ENCODE data around the gene MRRF. TPM values are rescaled to one million over a fixed set of nuclear protein-coding genes. Genes with fewer than 3 reads are reported as not detected.

MRRF gene
- total and polyA plus RNA-seq, 5 donors from 2014 or later = 13.9 to 24.9 (median 20.0) TPM

- peaks cover 0 to 4% (median 0%) of the 10 kb centered on the region in 7 donors for H3K9me3 Mint-ChIP-seq
- DNase-seq = no peak
- H3K27ac Mint-ChIP-seq = no peak overlapping the region
- Histone ChIP-seq H3K4me1 (ENCODE audit: control insufficient read depth, insufficient read depth, low read length, poor library complexity, severe bottlenecking) (peaks cover 4% of the 10 kb centered on the region), H3K27ac (ENCODE audit: insufficient read depth, low read length, poor library complexity, severe bottlenecking) (no peak overlapping the region), H3K27me3 (ENCODE audit: control insufficient read depth, insufficient read depth, low read length) (no peaks in the 10 kb centered on the region), H3K9me3 (ENCODE audit: control insufficient read depth in 2 of 2, low read length in 2 of 2) (no peaks in the 10 kb centered on the region), H3K4me3 (ENCODE audit: low read depth, low read length) (no peak overlapping the region), H3K36me3 (ENCODE audit: control insufficient read depth, insufficient read depth, low read length) (no peaks in the 10 kb centered on the region)
- H3K4me3 Mint-ChIP-seq = no peak overlapping the region
- H3K36me3 Mint-ChIP-seq = no peaks in the 10 kb centered on the region
- ATAC-seq (ENCODE audit: low read depth in 2 of 2) = no peak
- peaks cover 11% of the 10 kb centered on the region for H3K27me3 Mint-ChIP-seq
- peaks cover 0 to 10% (median 5%) of the 10 kb centered on the region in 4 donors for H3K4me1 Mint-ChIP-seq
Measured at GRCh38 chr9:122366074-122366660, 101.5 kb downstream of the MRRF start.

GRCh38 chr9:122367065-122367464, 102.4 kb downstream of the MRRF start:
- no peak overlapping the region for H3K4me3 Mint-ChIP-seq
- peaks cover 0 to 4% (median 0%) of the 10 kb centered on the region in 7 donors for H3K9me3 Mint-ChIP-seq
- no peaks in the 10 kb centered on the region for H3K9me3 ChIP-seq (ENCODE audit: control insufficient read depth in 2 of 2, low read length in 2 of 2)
- H3K4me1 Mint-ChIP-seq = peaks cover 0 to 13% (median 5%) of the 10 kb centered on the region in 4 donors
- no peak overlapping the region for H3K27ac ChIP-seq (ENCODE audit: insufficient read depth, low read length, poor library complexity, severe bottlenecking)
- no peak for ATAC-seq (ENCODE audit: low read depth in 2 of 2)
- no peaks in the 10 kb centered on the region for H3K36me3 Mint-ChIP-seq
- H3K36me3 ChIP-seq (ENCODE audit: control insufficient read depth, insufficient read depth, low read length) = no peaks in the 10 kb centered on the region
- H3K27me3 Mint-ChIP-seq = peaks cover 12% of the 10 kb centered on the region
- no peak for DNase-seq
- peaks cover 9% of the 10 kb centered on the region for H3K4me1 ChIP-seq (ENCODE audit: control insufficient read depth, insufficient read depth, low read length, poor library complexity, severe bottlenecking)
- no peaks in the 10 kb centered on the region for H3K27me3 ChIP-seq (ENCODE audit: control insufficient read depth, insufficient read depth, low read length)
- H3K27ac Mint-ChIP-seq = no peak overlapping the region
- H3K4me3 ChIP-seq (ENCODE audit: low read depth, low read length) = no peak overlapping the region

GRCh38 chr9:122367774-122368460, 103.2 kb downstream of the MRRF start:
- H3K36me3 ChIP-seq (ENCODE audit: control insufficient read depth, insufficient read depth, low read length) = no peaks in the 10 kb centered on the region
- DNase-seq = no peak
- peaks cover 0 to 4% (median 0%) of the 10 kb centered on the region in 7 donors for H3K9me3 Mint-ChIP-seq
- H3K27ac ChIP-seq (ENCODE audit: insufficient read depth, low read length, poor library complexity, severe bottlenecking) = no peak overlapping the region
- peaks cover 0 to 13% (median 5%) of the 10 kb centered on the region in 4 donors for H3K4me1 Mint-ChIP-seq
- H3K27me3 Mint-ChIP-seq = peaks cover 16% of the 10 kb centered on the region
- ATAC-seq (ENCODE audit: low read depth in 2 of 2) = no peak
- H3K27ac Mint-ChIP-seq = no peak overlapping the region
- no peak overlapping the region for H3K4me3 Mint-ChIP-seq
- H3K27me3 ChIP-seq (ENCODE audit: control insufficient read depth, insufficient read depth, low read length) = no peaks in the 10 kb centered on the region
- no peaks in the 10 kb centered on the region for H3K36me3 Mint-ChIP-seq
- no peak overlapping the region for H3K4me3 ChIP-seq (ENCODE audit: low read depth, low read length)
- H3K9me3 ChIP-seq (ENCODE audit: control insufficient read depth in 2 of 2, low read length in 2 of 2) = no peaks in the 10 kb centered on the region
- H3K4me1 ChIP-seq (ENCODE audit: control insufficient read depth, insufficient read depth, low read length, poor library complexity, severe bottlenecking) = peaks cover 9% of the 10 kb centered on the region

- peaks cover 0 to 13% (median 5%) of the 10 kb centered on the region in 4 donors for H3K4me1 Mint-ChIP-seq
- peaks cover 0 to 4% (median 0%) of the 10 kb centered on the region in 7 donors for H3K9me3 Mint-ChIP-seq
Measured at GRCh38 chr9:122368642-122369041, 104.0 kb downstream of the MRRF start.

GRCh38 chr9:122370303-122370702, 105.6 kb downstream of the MRRF start:
- no peaks in the 10 kb centered on the region for H3K9me3 ChIP-seq (ENCODE audit: control insufficient read depth in 2 of 2, low read length in 2 of 2)
- H3K36me3 ChIP-seq (ENCODE audit: control insufficient read depth, insufficient read depth, low read length) = no peaks in the 10 kb centered on the region
- H3K4me3 ChIP-seq (ENCODE audit: low read depth, low read length) = no peak overlapping the region
- H3K27me3 Mint-ChIP-seq = peaks cover 16% of the 10 kb centered on the region
- H3K4me3 Mint-ChIP-seq = peak overlapping the region in 2 of 4 donors; percentile 42 to 68
- no peaks in the 10 kb centered on the region for H3K36me3 Mint-ChIP-seq
- H3K4me1 Mint-ChIP-seq = peaks cover 0 to 13% (median 5%) of the 10 kb centered on the region in 4 donors
- DNase-seq (peak in 1 of 3 donors; percentile 15), ATAC-seq (ENCODE audit: low read depth in 2 of 2) (no peak)
- H3K27ac ChIP-seq (ENCODE audit: insufficient read depth, low read length, poor library complexity, severe bottlenecking) = no peak overlapping the region
- no peak overlapping the region for H3K27ac Mint-ChIP-seq
- H3K27me3 ChIP-seq (ENCODE audit: control insufficient read depth, insufficient read depth, low read length) = no peaks in the 10 kb centered on the region
- peaks cover 9% of the 10 kb centered on the region for H3K4me1 ChIP-seq (ENCODE audit: control insufficient read depth, insufficient read depth, low read length, poor library complexity, severe bottlenecking)
- peaks cover 0 to 4% (median 0%) of the 10 kb centered on the region in 7 donors for H3K9me3 Mint-ChIP-seq

More at GRCh38 chr9:122368642-122369041, 104.0 kb downstream of the MRRF start:
- Histone ChIP-seq H3K27me3 (ENCODE audit: control insufficient read depth, insufficient read depth, low read length) (no peaks in the 10 kb centered on the region), H3K36me3 (ENCODE audit: control insufficient read depth, insufficient read depth, low read length) (no peaks in the 10 kb centered on the region), H3K4me1 (ENCODE audit: control insufficient read depth, insufficient read depth, low read length, poor library complexity, severe bottlenecking) (peaks cover 9% of the 10 kb centered on the region), H3K27ac (ENCODE audit: insufficient read depth, low read length, poor library complexity, severe bottlenecking) (no peak overlapping the region), H3K9me3 (ENCODE audit: control insufficient read depth in 2 of 2, low read length in 2 of 2) (no peaks in the 10 kb centered on the region), H3K4me3 (ENCODE audit: low read depth, low read length) (no peak overlapping the region)
- DNase-seq (no peak), ATAC-seq (ENCODE audit: low read depth in 2 of 2) (no peak)
- no peaks in the 10 kb centered on the region for H3K36me3 Mint-ChIP-seq
- peaks cover 16% of the 10 kb centered on the region for H3K27me3 Mint-ChIP-seq
- no peak overlapping the region for H3K27ac Mint-ChIP-seq
- no peak overlapping the region for H3K4me3 Mint-ChIP-seq

- no peaks in the 10 kb centered on the region for H3K27me3 ChIP-seq (ENCODE audit: control insufficient read depth, insufficient read depth, low read length)
- H3K27me3 Mint-ChIP-seq = peaks cover 16% of the 10 kb centered on the region
- DNase-seq (peak in 1 of 3 donors; percentile 22), ATAC-seq (ENCODE audit: low read depth in 2 of 2) (peak; percentile 37 to 45)
- H3K27ac Mint-ChIP-seq = no peak within 1 kb of the TSS
- H3K4me1 Mint-ChIP-seq = peaks cover 0 to 13% (median 5%) of the 10 kb centered on the region in 4 donors
- peak within 1 kb of the TSS; percentile 42 to 76 (median 64) for H3K4me3 Mint-ChIP-seq
- H3K36me3 ChIP-seq (ENCODE audit: control insufficient read depth, insufficient read depth, low read length) = no peaks in the 10 kb centered on the region
- H3K27ac ChIP-seq (ENCODE audit: insufficient read depth, low read length, poor library complexity, severe bottlenecking) = no peak within 1 kb of the TSS
- H3K4me1 ChIP-seq (ENCODE audit: control insufficient read depth, insufficient read depth, low read length, poor library complexity, severe bottlenecking) = peaks cover 9% of the 10 kb centered on the region
- no peaks in the 10 kb centered on the region for H3K36me3 Mint-ChIP-seq
- no peak within 1 kb of the TSS for H3K4me3 ChIP-seq (ENCODE audit: low read depth, low read length)
- H3K9me3 Mint-ChIP-seq = peaks cover 0 to 4% (median 0%) of the 10 kb centered on the region in 7 donors
- H3K9me3 ChIP-seq (ENCODE audit: control insufficient read depth in 2 of 2, low read length in 2 of 2) = no peaks in the 10 kb centered on the region
Measured at GRCh38 chr9:122370869-122371755, 106.4 kb downstream of the MRRF start, which contains the start of gene PTGS1. Gene PTGS1 (plus strand): TSS chr9:122371024. CDS start chr9:122371085, 61 bp downstream.

GRCh38 chr9:122371846-122372245, 107.2 kb downstream of the MRRF start:
- H3K27me3 ChIP-seq (ENCODE audit: control insufficient read depth, insufficient read depth, low read length) = no peaks in the 10 kb centered on the region
- no peaks in the 10 kb centered on the region for H3K9me3 ChIP-seq (ENCODE audit: control insufficient read depth in 2 of 2, low read length in 2 of 2)
- peaks cover 0 to 4% (median 0%) of the 10 kb centered on the region in 7 donors for H3K9me3 Mint-ChIP-seq
- no peak overlapping the region for H3K4me3 Mint-ChIP-seq
- peaks cover 9% of the 10 kb centered on the region for H3K4me1 ChIP-seq (ENCODE audit: control insufficient read depth, insufficient read depth, low read length, poor library complexity, severe bottlenecking)
- no peak for DNase-seq
- no peak overlapping the region for H3K27ac Mint-ChIP-seq
- no peak overlapping the region for H3K27ac ChIP-seq (ENCODE audit: insufficient read depth, low read length, poor library complexity, severe bottlenecking)
- peaks cover 0 to 13% (median 5%) of the 10 kb centered on the region in 4 donors for H3K4me1 Mint-ChIP-seq
- H3K4me3 ChIP-seq (ENCODE audit: low read depth, low read length) = no peak overlapping the region
- no peaks in the 10 kb centered on the region for H3K36me3 Mint-ChIP-seq
- no peak for ATAC-seq (ENCODE audit: low read depth in 2 of 2)
- H3K27me3 Mint-ChIP-seq = peaks cover 16% of the 10 kb centered on the region
- H3K36me3 ChIP-seq (ENCODE audit: control insufficient read depth, insufficient read depth, low read length) = no peaks in the 10 kb centered on the region

Measured in CD4-positive, CD25-positive, alpha-beta regulatory T cell (primary cell).